ENCODE results near the gene LYPLAL1. TPM values are rescaled to one million over a fixed set of nuclear protein-coding genes. Genes with fewer than 3 reads are reported as not detected.

Gene LYPLAL1
- polyA plus RNA-seq, 1 donor (not counting 4 experiments of a cell fraction or from before 2014, with no cell fraction given), result 41.1 TPM

DNA sequence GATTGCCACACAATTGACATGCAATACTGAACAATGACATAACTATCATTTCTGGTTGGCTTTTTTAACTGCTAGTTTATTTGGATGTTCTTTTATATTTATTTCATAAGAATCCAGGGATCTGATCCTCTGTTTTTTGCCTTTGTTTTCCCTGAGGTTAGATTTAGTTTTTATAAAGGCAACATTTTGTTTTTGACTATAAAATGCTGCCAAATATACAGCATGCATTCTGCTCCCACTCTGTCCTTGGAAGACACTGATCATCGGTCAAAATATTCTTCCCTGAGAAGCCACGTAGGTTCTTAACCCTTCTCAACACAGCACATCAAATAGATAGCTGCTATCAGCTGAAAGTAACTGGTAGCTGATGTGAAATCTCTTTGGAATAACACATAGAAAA, 52.5 kb downstream of the LYPLAL1 start:
- H3K9ac ChIP-seq (ENCODE audit: control insufficient read depth, extremely low read depth, insufficient read depth, low read length), result no peak overlapping the region
- no peak for FAIRE-seq

DNA sequence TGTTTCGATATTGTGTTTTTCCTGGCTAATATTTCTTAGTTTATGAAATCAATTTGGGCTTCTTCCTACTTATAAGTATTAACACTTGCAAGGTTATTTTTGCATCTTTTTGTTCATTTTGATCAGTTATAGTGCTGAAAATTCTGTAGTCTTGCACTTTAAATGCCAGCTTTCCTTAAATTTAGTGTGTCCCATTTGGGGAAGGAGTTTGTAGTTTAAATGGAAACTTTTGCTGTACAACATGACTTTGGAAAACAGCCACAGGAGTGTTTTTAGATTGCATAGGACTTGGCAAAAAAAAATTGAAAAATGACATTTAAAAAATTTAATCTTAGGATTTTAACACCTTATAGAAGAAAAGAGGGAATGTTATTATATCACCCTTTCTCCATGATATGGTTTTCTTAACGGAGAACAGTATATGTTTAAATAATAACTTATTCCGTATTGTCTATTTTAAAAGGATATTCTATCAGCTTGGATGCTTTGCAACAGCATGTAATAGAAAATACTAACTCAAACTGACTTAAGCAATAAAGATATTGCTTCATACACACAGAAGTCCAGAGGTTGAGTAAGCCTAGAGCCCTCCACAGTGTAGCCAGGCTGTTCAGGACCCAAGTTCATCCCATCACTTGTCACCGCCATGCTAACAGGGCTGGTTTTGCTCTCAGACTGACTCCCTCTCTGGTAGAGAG, 53.8 kb downstream of the LYPLAL1 start:
- Histone ChIP-seq H3K4me2 (ENCODE audit: control insufficient read depth, extremely low read depth, insufficient read depth, low read depth, low read length) (no peak overlapping the region), H3K9me3 (ENCODE audit: control insufficient read depth, low read depth, low read length) (no peaks in the 10 kb centered on the region), H4K20me1 (ENCODE audit: control insufficient read depth, extremely low read depth, insufficient read depth, low read length) (no peaks in the 10 kb centered on the region), H3K79me2 (ENCODE audit: control insufficient read depth, insufficient read depth, low read length) (no peaks in the 10 kb centered on the region), H3K27ac (ENCODE audit: control insufficient read depth, insufficient read depth, low read length) (no peak overlapping the region), H3K9me1 (ENCODE audit: control insufficient read depth, extremely low read depth, insufficient read depth, low read length) (no peaks in the 10 kb centered on the region), H3K9ac (ENCODE audit: control insufficient read depth, extremely low read depth, insufficient read depth, low read length) (no peak overlapping the region), H3K4me1 (ENCODE audit: control insufficient read depth, extremely low read depth, insufficient read depth, low read length) (no peaks in the 10 kb centered on the region), H3K4me3 (ENCODE audit: control insufficient read depth in 2 of 3, extremely low read depth in 1 of 3, insufficient read depth in 2 of 3, low read depth in 1 of 3, low read length in 3 of 3) (no peak overlapping the region), H3K36me3 (ENCODE audit: control insufficient read depth in 2 of 2, extremely low read depth in 1 of 2, insufficient read depth in 2 of 2, low read length in 2 of 2) (peaks cover 0 to 4% of the 10 kb centered on the region in 2 experiments), H2AFZ (ENCODE audit: control insufficient read depth, low read length) (no peak overlapping the region), H3K27me3 (ENCODE audit: control insufficient read depth, extremely low read depth, insufficient read depth, low read length) (no peaks in the 10 kb centered on the region)
- DNase-seq (ENCODE audit: low read depth, low spot score) (no peak), FAIRE-seq (no peak)
- dilution Hi-C loops (cut with MboI; ENCODE audit: extremely low pct_ligation_motif_present, low sequenced_read_pairs), result no loop called here
- TF ChIP-seq, protein P1, sequence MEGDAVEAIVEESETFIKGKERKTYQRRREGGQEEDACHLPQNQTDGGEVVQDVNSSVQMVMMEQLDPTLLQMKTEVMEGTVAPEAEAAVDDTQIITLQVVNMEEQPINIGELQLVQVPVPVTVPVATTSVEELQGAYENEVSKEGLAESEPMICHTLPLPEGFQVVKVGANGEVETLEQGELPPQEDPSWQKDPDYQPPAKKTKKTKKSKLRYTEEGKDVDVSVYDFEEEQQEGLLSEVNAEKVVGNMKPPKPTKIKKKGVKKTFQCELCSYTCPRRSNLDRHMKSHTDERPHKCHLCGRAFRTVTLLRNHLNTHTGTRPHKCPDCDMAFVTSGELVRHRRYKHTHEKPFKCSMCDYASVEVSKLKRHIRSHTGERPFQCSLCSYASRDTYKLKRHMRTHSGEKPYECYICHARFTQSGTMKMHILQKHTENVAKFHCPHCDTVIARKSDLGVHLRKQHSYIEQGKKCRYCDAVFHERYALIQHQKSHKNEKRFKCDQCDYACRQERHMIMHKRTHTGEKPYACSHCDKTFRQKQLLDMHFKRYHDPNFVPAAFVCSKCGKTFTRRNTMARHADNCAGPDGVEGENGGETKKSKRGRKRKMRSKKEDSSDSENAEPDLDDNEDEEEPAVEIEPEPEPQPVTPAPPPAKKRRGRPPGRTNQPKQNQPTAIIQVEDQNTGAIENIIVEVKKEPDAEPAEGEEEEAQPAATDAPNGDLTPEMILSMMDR (optimal IDR thresholded peaks at IDR 0.05 in 1 of 3, IDR thresholded peaks at IDR 0.05 in 1 of 3, conservative IDR thresholded peaks at IDR 0.05 in 1 of 3; ENCODE audit: extremely low read depth in 1 of 3, insufficient read depth in 2 of 3, low read length in 3 of 3), result no peak
- TF ChIP-seq EZH2 (IDR thresholded peaks at IDR 0.05; ENCODE audit: low read length), result no peak

More for the DNA sequence above, 52.5 kb downstream of the LYPLAL1 start:
- Histone ChIP-seq H3K27ac (ENCODE audit: control insufficient read depth, insufficient read depth, low read length) (no peak overlapping the region), H3K9me1 (ENCODE audit: control insufficient read depth, extremely low read depth, insufficient read depth, low read length) (no peaks in the 10 kb centered on the region), H3K4me2 (ENCODE audit: control insufficient read depth, extremely low read depth, insufficient read depth, low read depth, low read length) (no peak overlapping the region), H3K4me1 (ENCODE audit: control insufficient read depth, extremely low read depth, insufficient read depth, low read length) (no peaks in the 10 kb centered on the region), H2AFZ (ENCODE audit: control insufficient read depth, low read length) (no peak overlapping the region), H3K4me3 (ENCODE audit: control insufficient read depth in 2 of 3, extremely low read depth in 1 of 3, insufficient read depth in 2 of 3, low read depth in 1 of 3, low read length in 3 of 3) (no peak overlapping the region), H3K36me3 (ENCODE audit: control insufficient read depth in 2 of 2, extremely low read depth in 1 of 2, insufficient read depth in 2 of 2, low read length in 2 of 2) (peaks cover 0 to 6% of the 10 kb centered on the region in 2 experiments), H3K9me3 (ENCODE audit: control insufficient read depth, low read depth, low read length) (no peaks in the 10 kb centered on the region), H3K79me2 (ENCODE audit: control insufficient read depth, insufficient read depth, low read length) (no peaks in the 10 kb centered on the region), H3K27me3 (ENCODE audit: control insufficient read depth, extremely low read depth, insufficient read depth, low read length) (no peaks in the 10 kb centered on the region), H4K20me1 (ENCODE audit: control insufficient read depth, extremely low read depth, insufficient read depth, low read length) (no peaks in the 10 kb centered on the region)
- TF ChIP-seq EZH2 (IDR thresholded peaks at IDR 0.05; ENCODE audit: low read length), result no peak
- TF ChIP-seq, protein P1 (optimal IDR thresholded peaks at IDR 0.05 in 1 of 3, IDR thresholded peaks at IDR 0.05 in 1 of 3, conservative IDR thresholded peaks at IDR 0.05 in 1 of 3; ENCODE audit: extremely low read depth in 1 of 3, insufficient read depth in 2 of 3, low read length in 3 of 3), result no peak
- no peak for DNase-seq (ENCODE audit: low read depth, low spot score)
- dilution Hi-C loops (cut with MboI; ENCODE audit: extremely low pct_ligation_motif_present, low sequenced_read_pairs), result no loop called here
